Esophagus muscularis mucosa (tissue), 3 donors: ENCODE data around the gene LDLRAD3.

Source experiments
- CTCF ChIP-seq, 3 experiments: fragments of 200-600 bp in 2 of 3; fragments of 450-650 bp in 1 of 3; sonication (generic) in 2 of 3; IDR thresholded peaks; one replicate each; pipeline ENCODE4 v1.5.1; 2017 to 2019; ENCODE audit warnings: antibody characterized with exemption in 3 of 3, mild to moderate bottlenecking in 2 of 3, moderate library complexity in 1 of 3
- POLR2A ChIP-seq: fragments of 450-650 bp; IDR thresholded peaks from one replicate; pipeline ENCODE4 v1.6.1; 2017; ENCODE audit warnings: antibody characterized with exemption, moderate library complexity, mild to moderate bottlenecking, low read depth
- POLR2AphosphoS5 ChIP-seq, 2 donors: sonication (generic); formaldehyde crosslinking; IDR thresholded peaks; one replicate each; pipeline ENCODE4 v1.6.1; 2017; ENCODE audit warnings: antibody characterized with exemption in 2 of 2

- TF ChIP-seq CTCF (IDR thresholded peaks at IDR 0.05) (no peak), POLR2AphosphoS5 (IDR thresholded peaks at IDR 0.05) (no peak), POLR2A (no peak)
These were observed 80.1 kb downstream of the LDLRAD3 start for GRCh38 chr11:36023922-36024321.
